ENCODE data around the gene GSTM3. TPM values are rescaled to one million over a fixed set of nuclear protein-coding genes. Genes with fewer than 3 reads are reported as not detected.

GSTM3 gene
- total and polyA plus RNA-seq, 10 donors: 8.9 to 44.0 (median 20.9) TPM

Other genes starting within 250 kb of the GSTM3 start
- 10 to 100 TPM in 6 of 7 donors, 1 to 10 TPM in 1; 8.6 to 17.6 (median 13.7) TPM for gene CYB561D1, start 246.9 kb downstream of the GSTM3 start, total RNA-seq
- gene CYB561D1, start 246.9 kb downstream of the GSTM3 start, polyA plus RNA-seq: 1 to 10 TPM; 4.5 to 8.0 (median 6.0) TPM
- gene AMIGO1, start 231.3 kb downstream of the GSTM3 start, total RNA-seq: 1 to 10 TPM; 3.7 to 8.5 (median 6.0) TPM
- gene AMIGO1, start 231.3 kb downstream of the GSTM3 start, polyA plus RNA-seq: under 1 TPM; 0.57 to 0.99 (median 0.67) TPM
- not detected for gene GPR61, start 201.2 kb downstream of the GSTM3 start, total RNA-seq
- not detected for gene GPR61, start 201.2 kb downstream of the GSTM3 start, polyA plus RNA-seq
- 10 to 100 TPM in 4 of 7 donors, 1 to 10 TPM in 3; 7.4 to 11.4 (median 10.4) TPM for gene GNAI3, start 192.4 kb downstream of the GSTM3 start, total RNA-seq
- gene GNAI3, start 192.4 kb downstream of the GSTM3 start, polyA plus RNA-seq: 1 to 10 TPM; 1.8 to 3.3 (median 2.7) TPM
- under 1 TPM in 2 of 7 donors, not detected in 5; 0.59 to 0.92 TPM for gene GNAT2, start 121.4 kb downstream of the GSTM3 start, total RNA-seq
- under 1 TPM in 1 of 3 donors, not detected in 2; 0.08 TPM for gene GNAT2, start 121.4 kb downstream of the GSTM3 start, polyA plus RNA-seq
- 100 to 1,000 TPM; 112 to 193 (median 170) TPM for gene AMPD2, start 121.2 kb downstream of the GSTM3 start, total RNA-seq
- 10 to 100 TPM; 25.2 to 66.1 (median 60.3) TPM for gene AMPD2, start 121.2 kb downstream of the GSTM3 start, polyA plus RNA-seq
- gene GSTM4, start 84.9 kb downstream of the GSTM3 start, total RNA-seq: 10 to 100 TPM; 23.4 to 53.8 (median 33.8) TPM
- 10 to 100 TPM; 14.8 to 37.8 (median 16.5) TPM for gene GSTM4, start 84.9 kb downstream of the GSTM3 start, polyA plus RNA-seq
- 100 to 1,000 TPM in 1 of 7 donors, 10 to 100 TPM in 6; 34.8 to 100 (median 52.2) TPM for gene GSTM2, start 73.0 kb downstream of the GSTM3 start, total RNA-seq
- 10 to 100 TPM; 26.2 to 80.9 (median 67.9) TPM for gene GSTM2, start 73.0 kb downstream of the GSTM3 start, polyA plus RNA-seq
- gene GSTM1, start 53.2 kb downstream of the GSTM3 start, total RNA-seq: 10 to 100 TPM in 4 of 7 donors, not detected in 3; 40.8 to 98.6 (median 65.9) TPM
- gene GSTM1, start 53.2 kb downstream of the GSTM3 start, polyA plus RNA-seq: 10 to 100 TPM in 2 of 3 donors, under 1 TPM in 1; 0.47 to 74.4 (median 41.6) TPM
- gene GSTM5, start 28.8 kb downstream of the GSTM3 start, total RNA-seq: 10 to 100 TPM in 1 of 7 donors, 1 to 10 TPM in 6; 1.4 to 13.1 (median 3.7) TPM
- 1 to 10 TPM; 2.8 to 4.2 (median 3.4) TPM for gene GSTM5, start 28.8 kb downstream of the GSTM3 start, polyA plus RNA-seq
- 1 to 10 TPM in 1 of 7 donors, not detected in 6; 1.2 TPM for gene EPS8L3, start 22.9 kb upstream of the GSTM3 start, total RNA-seq
- gene EPS8L3, start 22.9 kb upstream of the GSTM3 start, polyA plus RNA-seq: not detected
- 100 to 1,000 TPM in 4 of 7 donors, 10 to 100 TPM in 3; 54.2 to 207 (median 112) TPM for gene CSF1, start 169.8 kb upstream of the GSTM3 start, total RNA-seq
- 10 to 100 TPM in 1 of 3 donors, 1 to 10 TPM in 2; 5.8 to 17.3 (median 8.1) TPM for gene CSF1, start 169.8 kb upstream of the GSTM3 start, polyA plus RNA-seq
- 10 to 100 TPM; 47.1 to 65.3 (median 52.7) TPM for gene AHCYL1, start 243.7 kb upstream of the GSTM3 start, total RNA-seq
- gene AHCYL1, start 243.7 kb upstream of the GSTM3 start, polyA plus RNA-seq: 10 to 100 TPM; 16.2 to 29.9 (median 21.1) TPM